Calu3 (cell line): ENCODE measurements around the gene GTSE1. TPM values are rescaled to one million over a fixed set of nuclear protein-coding genes. Genes with fewer than 3 reads are reported as not detected.

Experiments used
- BruUV-seq: library from RNA; stranded (reverse); fragments of 400-500 nt; replicated peaks from 2 replicates; lab custom pipeline; 2021; lab: Mats Ljungman, UMichigan
- CTCF ChIA-PET: fragments of 300-600 bp; sonication (Branson Sonifier 250); formaldehyde crosslinking; loops from one replicate; lab custom pipeline; 2022; ENCODE audit warnings: antibody characterized with exemption; lab: Charles Lee
- DNase-seq: peaks from one replicate; pipeline ENCODE4 v3.0.0; 2022
- H3K27ac Mint-ChIP-seq: one replicate; pipeline ENCODE4 v1.8.0; 2022; ENCODE audit warnings: mixed read lengths; ENCODE audit not compliant: unreplicated experiment
- H3K27me3 Mint-ChIP-seq: one replicate; pipeline ENCODE4 v1.8.0; 2022; ENCODE audit warnings: mixed read lengths; ENCODE audit not compliant: unreplicated experiment
- H3K36me3 Mint-ChIP-seq: one replicate; pipeline ENCODE4 v1.8.0; 2022; ENCODE audit warnings: mild to moderate bottlenecking, moderate library complexity, mixed read lengths; ENCODE audit not compliant: insufficient read depth, unreplicated experiment
- H3K4me1 Mint-ChIP-seq: one replicate; pipeline ENCODE4 v1.8.0; 2022; ENCODE audit warnings: mild to moderate bottlenecking, low read depth, mixed read lengths; ENCODE audit not compliant: unreplicated experiment
- H3K4me3 Mint-ChIP-seq: one replicate; pipeline ENCODE4 v1.8.0; 2022; ENCODE audit warnings: mild to moderate bottlenecking, low read depth, moderate library complexity, mixed read lengths; ENCODE audit not compliant: unreplicated experiment
- H3K9me3 Mint-ChIP-seq: one replicate; pipeline ENCODE4 v1.8.0; 2022; ENCODE audit warnings: low read depth, mixed read lengths; ENCODE audit not compliant: unreplicated experiment
- CTCF ChIP-seq: fragments of 200-600 bp; IDR thresholded peaks from one replicate; pipeline ENCODE4 v1.8.0; 2022; ENCODE audit warnings: antibody characterized with exemption; ENCODE audit not compliant: unreplicated experiment
- intact Hi-C: fragments of 100-400 bp; cut with micrococcal nuclease; formaldehyde crosslinking; loops from one replicate; pipeline ENCODE4 v1.10.0; 2022; ENCODE audit not compliant: unreplicated experiment
- total RNA-seq: library from RNA; stranded (reverse); gene quantifications from 2 replicates; pipeline ENCODE4 v1.2.3, GENCODE V29; 2022

The GTSE1 gene
- total RNA-seq, 1 experiment from 2014 or later, result 53.5 TPM

- TF ChIP-seq CTCF, result no peak
- no peaks in the 10 kb centered on the region for H3K4me1 Mint-ChIP-seq
- no peaks in the 10 kb centered on the region for H3K27me3 Mint-ChIP-seq
- H3K4me3 Mint-ChIP-seq, result no peak overlapping the region
- no TSS peak for BruUV-seq
- no peak for DNase-seq
- no peaks in the 10 kb centered on the region for H3K9me3 Mint-ChIP-seq
- H3K27ac Mint-ChIP-seq, result no peak overlapping the region
- intact Hi-C loops, result no loop called here
- H3K36me3 Mint-ChIP-seq, result peaks cover 69% of the 10 kb centered on the region
- CTCF ChIA-PET, result no interaction called here
Observed at GRCh38 chr22:46360097-46360496, 63.4 kb downstream of the GTSE1 start.

DNA sequence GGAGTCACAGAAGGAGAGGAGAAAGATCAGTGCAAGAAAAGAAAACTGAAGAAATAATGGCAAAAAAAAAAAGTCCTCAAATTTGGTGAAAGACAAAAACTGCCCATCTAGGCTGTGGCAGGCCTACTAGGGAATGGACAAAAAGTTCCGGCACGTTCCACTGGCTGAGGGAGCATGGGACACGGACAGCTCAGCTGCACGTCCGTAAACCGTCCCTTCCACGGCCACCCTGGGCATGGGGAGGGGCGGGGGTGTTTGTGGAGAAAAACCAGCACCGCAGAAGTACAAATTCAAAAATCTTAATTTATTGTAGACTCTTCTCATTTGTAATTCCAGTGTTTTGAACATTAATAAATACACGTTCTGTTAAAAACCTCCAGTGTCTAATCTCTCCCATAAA is 64.2 kb downstream of the GTSE1 start:
- Mint-ChIP-seq H3K27ac (no peak overlapping the region), H3K4me3 (no peak overlapping the region), H3K36me3 (peaks cover 61% of the 10 kb centered on the region), H3K27me3 (no peaks in the 10 kb centered on the region), H3K4me1 (no peaks in the 10 kb centered on the region), H3K9me3 (no peaks in the 10 kb centered on the region)
- no peak for DNase-seq
- BruUV-seq, result no TSS peak
- TF ChIP-seq CTCF, result no peak
- intact Hi-C loops, result no loop called here
- CTCF ChIA-PET, result no interaction called here

- TF ChIP-seq CTCF, result no peak
- no peaks in the 10 kb centered on the region for H3K4me1 Mint-ChIP-seq
- H3K9me3 Mint-ChIP-seq, result no peaks in the 10 kb centered on the region
- no peak overlapping the region for H3K27ac Mint-ChIP-seq
- H3K27me3 Mint-ChIP-seq, result no peaks in the 10 kb centered on the region
- H3K4me3 Mint-ChIP-seq, result no peak overlapping the region
- BruUV-seq, result no TSS peak
- no peak for DNase-seq
- H3K36me3 Mint-ChIP-seq, result peaks cover 59% of the 10 kb centered on the region
- CTCF ChIA-PET, result no interaction called here
- intact Hi-C loops, result no loop called here
Observed at GRCh38 chr22:46361826-46362202, 65.1 kb downstream of the GTSE1 start.

DNA sequence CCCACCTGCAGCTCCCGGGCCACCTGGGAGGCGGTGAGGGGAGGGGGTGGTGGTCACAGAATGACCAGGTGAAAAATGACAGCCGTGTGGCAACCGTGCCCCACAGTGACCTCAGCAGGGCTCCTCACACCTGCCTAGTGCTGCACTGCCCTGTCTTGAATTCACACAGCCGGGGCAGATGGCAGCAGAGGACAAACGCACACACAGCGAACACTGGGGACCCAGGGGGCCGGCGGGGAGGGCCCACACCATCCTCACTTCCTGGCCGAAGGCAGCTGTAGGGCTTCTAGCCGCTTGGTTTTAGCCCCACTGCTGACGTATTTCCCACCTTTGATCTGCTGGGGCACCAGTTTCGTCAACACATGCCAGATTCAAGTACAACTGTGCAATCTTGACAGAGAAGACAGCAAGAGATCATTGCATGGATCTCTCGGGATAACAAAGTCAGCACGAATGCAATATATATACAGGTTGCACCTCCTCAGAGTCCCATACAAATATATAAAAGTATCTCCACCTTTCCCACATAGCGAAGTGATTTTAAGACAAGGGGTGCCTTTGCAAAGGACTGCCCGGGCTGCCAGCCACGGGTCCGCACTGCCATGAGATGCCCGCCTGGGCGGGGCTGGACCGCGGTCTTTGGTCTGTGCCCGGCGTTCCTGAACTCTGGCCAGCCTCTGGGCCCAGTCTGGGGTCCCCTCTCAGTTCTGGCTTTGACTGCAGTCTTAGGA is 65.7 kb downstream of the GTSE1 start:
- BruUV-seq, result no TSS peak
- Mint-ChIP-seq H3K36me3 (peaks cover 55% of the 10 kb centered on the region), H3K4me1 (no peaks in the 10 kb centered on the region), H3K4me3 (no peak overlapping the region), H3K9me3 (no peaks in the 10 kb centered on the region), H3K27me3 (no peaks in the 10 kb centered on the region), H3K27ac (no peak overlapping the region)
- CTCF ChIA-PET, result no interaction called here
- intact Hi-C loops, result no loop called here
- no peak for DNase-seq
- TF ChIP-seq CTCF, result no peak
